Stimulated activated CD8-positive, alpha-beta memory T cell treated with anti-CD3 and anti-CD28 coated beads, Interleukin-15, amount 100 ng/mL, for 1 hour (primary cell): ENCODE measurements around the gene CPNE2.

ENCODE experiments used
- DNase-seq: peaks from one replicate; pipeline ENCODE4 v3.0.0-alpha.2; 2020; ENCODE audit warnings: low read depth

The CPNE2 gene

GRCh38 chr16:57144027-57144426 lies 51.6 kb downstream of the CPNE2 start:
- DNase-seq = no peak

- no peak for DNase-seq
Measured at GRCh38 chr16:57145046-57146021, 53.0 kb downstream of the CPNE2 start.

- no peak for DNase-seq
Measured at GRCh38 chr16:57146040-57146647, 53.8 kb downstream of the CPNE2 start.

GRCh38 chr16:57146735-57147134 lies 54.4 kb downstream of the CPNE2 start:
- DNase-seq = no peak

- no peak for DNase-seq
Measured at GRCh38 chr16:57147381-57148221, 55.2 kb downstream of the CPNE2 start.

- DNase-seq = no peak
Measured at GRCh38 chr16:57148481-57148880, 56.1 kb downstream of the CPNE2 start.

GRCh38 chr16:57149391-57149790 lies 57.0 kb downstream of the CPNE2 start:
- DNase-seq = no peak

- DNase-seq = no peak
Measured at GRCh38 chr16:57150682-57151330, 58.4 kb downstream of the CPNE2 start.

GRCh38 chr16:57151369-57151768 lies 59.0 kb downstream of the CPNE2 start:
- DNase-seq = no peak

GRCh38 chr16:57152096-57153093 lies 60.0 kb downstream of the CPNE2 start:
- DNase-seq = no peak

- DNase-seq = no peak
Measured at GRCh38 chr16:57153841-57154240, 61.5 kb downstream of the CPNE2 start.

- DNase-seq = no peak
Measured at GRCh38 chr16:57155702-57156350, 63.4 kb downstream of the CPNE2 start.

- no peak for DNase-seq
Measured at GRCh38 chr16:57156351-57156703, 63.9 kb downstream of the CPNE2 start.

- DNase-seq = no peak
Measured at GRCh38 chr16:57157533-57157932, 65.2 kb downstream of the CPNE2 start.

GRCh38 chr16:57159447-57159846 lies 67.1 kb downstream of the CPNE2 start:
- DNase-seq = no peak

- no peak for DNase-seq
Measured at GRCh38 chr16:57163842-57164241, 71.5 kb downstream of the CPNE2 start.

- no peak for DNase-seq
Measured at GRCh38 chr16:57165483-57165882, 73.1 kb downstream of the CPNE2 start.

GRCh38 chr16:57165938-57166337 lies 73.6 kb downstream of the CPNE2 start:
- DNase-seq = no peak

- DNase-seq = no peak
Measured at GRCh38 chr16:57166451-57166850, 74.1 kb downstream of the CPNE2 start.

GRCh38 chr16:57166951-57167350 lies 74.6 kb downstream of the CPNE2 start:
- DNase-seq = no peak
